Ishikawa (cell line): ENCODE measurements around the gene HMGCS1.

ENCODE experiments used
- CEBPB ChIP-seq: IDR thresholded peaks from 2 replicates; pipeline ENCODE4 v1.6.1; 2012
- EP300 ChIP-seq: IDR thresholded peaks from 2 replicates; pipeline ENCODE4 v1.6.1; 2012; ENCODE audit warnings: borderline replicate concordance
- ZBTB7A ChIP-seq: IDR thresholded peaks from 2 replicates; pipeline ENCODE4 v1.6.1; 2012; ENCODE audit warnings: low read depth
- TF ChIP-seq, protein P1 (sequence below): IDR thresholded peaks from 2 replicates; pipeline ENCODE4 v1.6.1; 2012; ENCODE audit warnings: low read depth, mild to moderate bottlenecking
- TF ChIP-seq, protein P2 (sequence below): IDR thresholded peaks from 2 replicates; pipeline ENCODE4 v1.6.1; 2012

DNA sequence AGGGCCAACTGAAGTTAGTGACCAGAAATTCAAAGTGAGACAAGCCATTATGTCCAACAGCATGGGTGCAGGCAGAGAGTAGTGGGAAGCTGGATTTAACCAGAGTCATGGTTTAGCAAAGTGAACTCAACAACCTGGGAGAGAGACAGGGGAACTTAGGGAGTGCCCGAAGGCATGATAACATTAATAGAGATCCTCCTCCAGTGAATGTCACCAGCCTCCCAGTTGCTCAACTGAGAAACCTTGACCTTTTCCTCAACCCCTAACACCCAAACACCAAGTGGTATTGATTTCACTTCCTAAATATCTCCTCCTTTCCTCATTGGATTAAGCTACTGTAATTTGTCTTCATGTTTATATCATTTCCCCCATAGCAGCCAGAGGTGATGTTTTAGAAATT is 42.6 kb downstream of the HMGCS1 start:
- TF ChIP-seq, protein P1, sequence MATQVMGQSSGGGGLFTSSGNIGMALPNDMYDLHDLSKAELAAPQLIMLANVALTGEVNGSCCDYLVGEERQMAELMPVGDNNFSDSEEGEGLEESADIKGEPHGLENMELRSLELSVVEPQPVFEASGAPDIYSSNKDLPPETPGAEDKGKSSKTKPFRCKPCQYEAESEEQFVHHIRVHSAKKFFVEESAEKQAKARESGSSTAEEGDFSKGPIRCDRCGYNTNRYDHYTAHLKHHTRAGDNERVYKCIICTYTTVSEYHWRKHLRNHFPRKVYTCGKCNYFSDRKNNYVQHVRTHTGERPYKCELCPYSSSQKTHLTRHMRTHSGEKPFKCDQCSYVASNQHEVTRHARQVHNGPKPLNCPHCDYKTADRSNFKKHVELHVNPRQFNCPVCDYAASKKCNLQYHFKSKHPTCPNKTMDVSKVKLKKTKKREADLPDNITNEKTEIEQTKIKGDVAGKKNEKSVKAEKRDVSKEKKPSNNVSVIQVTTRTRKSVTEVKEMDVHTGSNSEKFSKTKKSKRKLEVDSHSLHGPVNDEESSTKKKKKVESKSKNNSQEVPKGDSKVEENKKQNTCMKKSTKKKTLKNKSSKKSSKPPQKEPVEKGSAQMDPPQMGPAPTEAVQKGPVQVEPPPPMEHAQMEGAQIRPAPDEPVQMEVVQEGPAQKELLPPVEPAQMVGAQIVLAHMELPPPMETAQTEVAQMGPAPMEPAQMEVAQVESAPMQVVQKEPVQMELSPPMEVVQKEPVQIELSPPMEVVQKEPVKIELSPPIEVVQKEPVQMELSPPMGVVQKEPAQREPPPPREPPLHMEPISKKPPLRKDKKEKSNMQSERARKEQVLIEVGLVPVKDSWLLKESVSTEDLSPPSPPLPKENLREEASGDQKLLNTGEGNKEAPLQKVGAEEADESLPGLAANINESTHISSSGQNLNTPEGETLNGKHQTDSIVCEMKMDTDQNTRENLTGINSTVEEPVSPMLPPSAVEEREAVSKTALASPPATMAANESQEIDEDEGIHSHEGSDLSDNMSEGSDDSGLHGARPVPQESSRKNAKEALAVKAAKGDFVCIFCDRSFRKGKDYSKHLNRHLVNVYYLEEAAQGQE: no peak
- TF ChIP-seq EP300 (no peak), ZBTB7A (no peak), CEBPB (no peak)
- TF ChIP-seq, protein P2, sequence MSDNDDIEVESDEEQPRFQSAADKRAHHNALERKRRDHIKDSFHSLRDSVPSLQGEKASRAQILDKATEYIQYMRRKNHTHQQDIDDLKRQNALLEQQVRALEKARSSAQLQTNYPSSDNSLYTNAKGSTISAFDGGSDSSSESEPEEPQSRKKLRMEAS: no peak
